ENCODE measurements around the gene DMAP1.

The DMAP1 gene

DNA sequence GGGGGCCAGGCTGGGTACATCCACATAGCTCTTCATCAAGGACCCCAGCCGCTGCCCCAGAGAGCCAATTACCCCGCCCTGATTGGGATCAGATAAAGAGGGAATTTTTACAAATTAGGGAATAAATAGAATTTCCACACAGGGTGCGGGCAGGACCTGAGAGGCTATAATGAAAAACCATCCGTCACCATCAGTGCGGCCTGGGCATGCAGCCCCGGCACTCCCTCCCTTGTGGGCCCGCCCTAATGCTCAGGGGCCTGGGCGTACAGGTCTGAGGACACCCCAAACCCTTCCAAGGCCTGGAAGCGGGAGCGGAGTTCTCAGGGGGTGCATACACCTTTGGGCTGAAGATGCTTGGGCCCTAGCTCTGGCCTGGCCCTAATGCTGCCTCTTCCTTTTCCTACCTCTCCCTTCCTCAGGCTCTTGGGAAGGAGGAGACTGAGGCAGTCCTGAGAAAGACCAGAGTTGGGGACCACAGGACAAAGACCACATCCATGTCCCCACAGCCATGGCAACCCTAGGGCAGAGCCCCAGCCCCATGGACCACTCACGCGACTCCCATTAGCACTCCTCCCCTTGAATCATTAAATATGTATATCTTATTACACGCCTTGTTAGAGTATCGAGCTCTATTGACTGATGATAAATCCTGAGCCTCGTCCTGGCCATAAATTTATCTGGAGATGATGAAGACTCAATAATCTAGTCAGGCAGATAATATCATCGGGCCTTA lies 16.3 kb downstream of the DMAP1 start:
- no peak for DNase-seq

- no peak for DNase-seq
These were observed 17.5 kb downstream of the DMAP1 start for GRCh38 chr1:44230796-44231195.

GRCh38 chr1:44233593-44233992 lies 20.3 kb downstream of the DMAP1 start:
- no peak for DNase-seq

DNA sequence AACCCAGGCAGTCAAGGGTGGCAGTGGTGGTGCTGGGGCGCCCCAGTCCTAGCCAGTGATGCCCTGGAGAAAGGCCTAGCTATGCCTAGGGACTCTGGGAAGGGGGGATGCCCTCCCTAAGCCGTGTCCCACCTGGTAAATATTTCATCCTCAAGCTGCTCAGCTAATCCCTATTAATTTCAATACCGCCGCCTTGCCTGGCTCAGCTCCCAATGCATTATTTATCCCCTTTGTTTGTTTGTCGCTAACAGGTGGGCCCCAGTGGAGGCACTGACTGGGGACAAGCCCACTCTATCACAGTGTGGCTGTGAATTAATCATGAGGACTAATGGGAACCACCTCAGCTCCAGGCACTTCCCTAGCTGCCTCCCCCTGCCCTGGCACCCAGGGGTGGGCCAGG lies 22.5 kb downstream of the DMAP1 start:
- DNase-seq = no peak

- no peak for DNase-seq
These were observed 23.4 kb downstream of the DMAP1 start for GRCh38 chr1:44236490-44237272.

GRCh38 chr1:44237721-44238457 lies 24.6 kb downstream of the DMAP1 start:
- no peak for DNase-seq

DNA sequence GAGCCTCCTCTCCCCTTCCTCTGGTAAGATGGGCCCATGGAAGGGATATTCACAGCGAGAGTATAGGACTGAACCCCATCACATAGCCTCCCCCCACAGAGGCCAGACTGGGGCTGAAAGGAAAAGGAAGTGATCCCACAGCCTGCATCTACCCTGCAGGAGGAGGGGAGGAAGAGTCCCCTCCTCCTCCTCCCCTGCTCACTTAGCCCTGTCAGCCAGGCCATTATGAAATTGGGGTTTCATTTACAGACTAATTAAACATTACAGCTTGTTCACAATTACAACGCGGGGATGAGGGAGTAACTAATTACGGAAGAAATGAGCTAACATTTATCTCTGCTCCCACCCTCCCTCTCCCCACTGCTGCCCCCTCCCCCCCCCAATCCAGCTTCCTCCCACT lies 25.4 kb downstream of the DMAP1 start:
- DNase-seq = no peak

GRCh38 chr1:44239331-44239960 lies 26.2 kb downstream of the DMAP1 start:
- no peak for DNase-seq

DNA sequence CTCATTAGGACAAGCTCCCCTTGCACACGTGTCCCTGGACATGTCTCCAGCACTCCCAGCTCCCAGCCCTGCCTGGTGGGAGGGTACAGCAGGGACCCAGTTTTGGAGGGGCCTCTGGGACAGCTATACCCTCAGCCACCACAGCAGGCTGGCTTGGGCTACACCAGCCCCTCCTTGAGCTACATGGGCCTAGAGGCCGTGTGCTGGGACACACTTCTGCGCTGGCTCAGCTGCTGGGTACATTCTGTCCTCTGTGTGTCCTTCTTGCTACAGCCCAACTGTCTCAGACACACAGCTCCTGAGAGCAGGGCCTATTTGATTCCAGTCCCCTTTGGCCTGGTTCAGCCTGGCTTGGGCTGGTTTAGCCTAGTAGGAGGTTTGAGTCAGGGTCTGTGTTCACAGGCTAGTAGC lies 26.7 kb downstream of the DMAP1 start:
- DNase-seq = peak in 5 of 14 donors; percentile 11 to 35 (median 23)

GRCh38 chr1:44240802-44241671 lies 27.8 kb downstream of the DMAP1 start:
- DNase-seq = no peak

GRCh38 chr1:44242746-44243145 lies 29.5 kb downstream of the DMAP1 start:
- no peak for DNase-seq

GRCh38 chr1:44243782-44244495 lies 30.7 kb downstream of the DMAP1 start:
- no peak for DNase-seq

DNA sequence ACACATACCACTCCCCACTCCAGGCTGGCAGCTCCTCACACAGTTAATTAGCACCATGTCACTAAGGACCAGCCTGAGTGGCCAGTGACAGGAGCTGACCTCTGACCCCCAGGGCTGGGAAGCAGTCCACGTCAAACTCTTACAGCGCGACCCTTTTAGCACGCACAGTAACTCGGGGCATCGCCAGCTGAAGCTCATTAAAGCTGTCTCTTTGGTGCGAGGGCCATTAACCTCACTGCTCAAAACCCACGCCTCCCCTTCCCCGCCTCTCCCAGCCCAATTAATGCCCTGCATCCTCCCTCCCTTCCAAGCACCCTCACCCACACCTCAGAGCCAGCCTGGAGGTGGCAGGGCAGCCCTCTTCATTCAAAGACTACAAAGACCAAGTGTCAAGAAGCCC lies 31.7 kb downstream of the DMAP1 start:
- no peak for DNase-seq

DNA sequence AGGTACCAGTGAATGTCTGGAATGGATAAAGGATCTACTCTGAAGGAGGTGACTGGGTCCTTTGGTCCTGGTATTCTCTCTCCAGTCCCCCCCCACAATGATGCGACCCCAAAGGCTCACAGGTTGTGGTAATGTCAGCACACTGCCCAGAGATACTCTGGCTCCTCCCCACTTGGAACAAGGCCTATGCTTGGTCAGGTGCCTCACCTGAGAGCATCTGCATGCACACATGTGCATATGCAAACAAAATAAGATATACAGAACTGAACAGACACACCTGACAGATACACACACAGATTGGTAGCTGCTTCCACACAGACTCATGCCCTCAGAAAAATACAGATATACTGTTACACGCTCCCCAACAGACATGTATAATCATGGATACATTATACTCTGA lies 33.5 kb downstream of the DMAP1 start:
- no peak for DNase-seq

- peak in 1 of 14 donors; percentile 30 for DNase-seq
These were observed 36.3 kb downstream of the DMAP1 start for GRCh38 chr1:44249543-44249942.

GRCh38 chr1:44250068-44250781 lies 37.0 kb downstream of the DMAP1 start:
- DNase-seq = peak in 1 of 14 donors; percentile 19

DNA sequence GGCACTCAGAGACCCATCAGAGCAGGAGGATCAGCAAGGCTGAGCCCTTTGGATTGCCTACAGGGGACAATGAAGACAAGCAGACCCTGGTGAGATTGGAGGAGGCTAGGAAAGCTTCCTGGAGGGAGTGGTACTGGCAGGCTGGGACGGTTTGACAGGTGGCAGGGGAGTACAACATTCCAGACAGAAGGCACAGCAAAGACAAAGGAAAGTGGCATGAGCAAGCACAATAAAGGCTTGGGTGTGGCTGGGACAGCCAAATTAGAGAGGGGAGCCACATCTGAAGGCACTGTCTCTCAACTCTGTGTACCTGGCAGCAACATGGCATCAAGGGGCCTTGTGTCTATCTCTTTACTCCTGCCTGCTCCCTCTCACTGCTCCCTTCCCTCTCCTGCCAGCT lies 38.2 kb downstream of the DMAP1 start:
- no peak for DNase-seq

- DNase-seq = peak in 1 of 14 donors; percentile 88
These were observed 38.9 kb downstream of the DMAP1 start for GRCh38 chr1:44251989-44252671.

GRCh38 chr1:44254392-44254910 lies 41.2 kb downstream of the DMAP1 start:
- DNase-seq = no peak
